Lung (tissue), 12 donors: ENCODE data around the gene EIF3L. TPM values are rescaled to one million over a fixed set of nuclear protein-coding genes. Genes with fewer than 3 reads are reported as not detected.

Experiments used
- ATAC-seq: fragments of 200-7000 bp; cut with Tn5 transposase; one replicate; pipeline ENCODE4 v1.9.1; 2020; ENCODE audit warnings: moderate number of reproducible peaks; ENCODE audit not compliant: insufficient read depth, low FRiP score
- DNase-seq, 3 donors: peaks; one replicate each; pipeline ENCODE4 v3.0.0-alpha.2; 2013 to 2017
- H3K27ac ChIP-seq, 2 donors: one replicate each; pipeline ENCODE4 v1.5.1; 2013; ENCODE audit warnings: mild to moderate bottlenecking in 2 of 2, moderate library complexity in 2 of 2, control low read depth in 1 of 2, inconsistent platforms in 1 of 2, low read depth in 1 of 2, low read length in 1 of 2
- H3K27me3 ChIP-seq, 3 donors: one replicate each; pipeline ENCODE4 v1.5.1; 2013; ENCODE audit warnings: low read length in 2 of 3; ENCODE audit not compliant: control insufficient read depth in 3 of 3, insufficient read depth in 3 of 3
- H3K36me3 ChIP-seq, 4 donors: one replicate each; pipeline ENCODE4 v1.5.1; 2013; ENCODE audit warnings: low read length in 4 of 4, mild to moderate bottlenecking in 1 of 4, moderate library complexity in 1 of 4; ENCODE audit not compliant: control insufficient read depth in 4 of 4, insufficient read depth in 4 of 4
- H3K4me1 ChIP-seq, 5 donors: one replicate each; pipeline ENCODE4 v1.5.1; 2013; ENCODE audit warnings: low read length in 5 of 5, mild to moderate bottlenecking in 2 of 5, moderate library complexity in 1 of 5; ENCODE audit not compliant: control insufficient read depth in 5 of 5, insufficient read depth in 5 of 5
- H3K4me3 ChIP-seq: one replicate; pipeline ENCODE4 v1.5.1; 2013; ENCODE audit warnings: mild to moderate bottlenecking, control low read depth, moderate library complexity
- H3K9ac ChIP-seq, 2 donors: one replicate each; pipeline ENCODE4 v1.5.1; 2013; ENCODE audit warnings: low read length in 2 of 2, control low read depth in 1 of 2; ENCODE audit not compliant: insufficient read depth in 1 of 2
- H3K9me3 ChIP-seq, 4 donors: one replicate each; pipeline ENCODE4 v1.5.1; 2013; ENCODE audit warnings: low read length in 3 of 4, mild to moderate bottlenecking in 1 of 4, moderate library complexity in 1 of 4; ENCODE audit not compliant: control insufficient read depth in 4 of 4, insufficient read depth in 3 of 4
- WGBS, 2 donors: extraction: QIAGEN DNeasy Blood & Tissue Kit; methylation state at CpG; one replicate each; pipeline ENCODE4 v1.1.7; 2013; 5-methylcytosine and 5-hydroxymethylcytosine counted together
- polyA plus RNA-seq, 2 donors: library from polyadenylated mRNA; stranded (reverse); fragments of 200-250 nt; gene quantifications; one replicate each; pipeline ENCODE4 v1.2.1, GENCODE V29; 2013
- total RNA-seq, 2 donors: library from RNA; depleted of rRNA in 1 of 2; stranded (reverse); fragments of >200 nt in 1 of 2; gene quantifications; one replicate each; pipeline ENCODE4 v1.2.1, GENCODE V29; 2014 to 2021
- TF ChIP-seq, protein P1 (sequence below): IDR thresholded peaks from 2 replicates; pipeline ENCODE4 v1.5.1; 2012; ENCODE audit warnings: mild to moderate bottlenecking; ENCODE audit errors: control extremely low read depth, extremely low read depth
- donor health status: control.
- donor health status: control.
- donor health status: Bipolar disorder and iron deficiency.
- donor health status: healthy.
- donor health status: DM: yes; HTN: yes; CAD: no.

Gene EIF3L
- total and polyA plus RNA-seq, 4 donors = 175 to 420 (median 252) TPM

DNA sequence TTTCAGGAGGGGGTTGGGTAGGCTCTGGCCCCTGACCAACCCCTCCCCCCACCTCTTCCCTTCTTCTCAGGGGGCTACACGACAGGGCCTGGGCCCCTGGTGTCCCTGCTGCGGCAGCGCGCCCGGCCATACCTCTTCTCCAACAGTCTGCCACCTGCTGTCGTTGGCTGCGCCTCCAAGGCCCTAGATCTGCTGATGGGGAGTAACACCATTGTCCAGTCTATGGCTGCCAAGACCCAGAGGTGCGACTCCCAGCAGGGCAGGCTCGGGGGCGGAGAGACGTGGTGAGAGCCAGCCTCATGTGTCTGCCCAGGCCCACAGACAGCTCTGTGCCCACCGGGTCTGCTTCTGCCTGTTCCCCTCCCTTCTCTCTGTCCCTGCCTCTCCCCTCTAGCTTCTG is 33.6 kb upstream of the EIF3L start:
- no peaks in the 10 kb centered on the region for H3K9me3 ChIP-seq
- no peak overlapping the region for H3K9ac ChIP-seq
- WGBS, 2 donors = 92 to 94% methylated on average over 12 of the region's 12 CpGs
- H3K36me3 ChIP-seq = peaks cover 0 to 8% (median 1%) of the 10 kb centered on the region in 4 donors
- no peak for DNase-seq
- no peak overlapping the region for H3K27ac ChIP-seq
- H3K4me3 ChIP-seq = no peak overlapping the region
- no peak for ATAC-seq
- peaks cover 0 to 17% (median 11%) of the 10 kb centered on the region in 5 donors for H3K4me1 ChIP-seq
- H3K27me3 ChIP-seq = peaks cover 0 to 18% (median 16%) of the 10 kb centered on the region in 3 donors
- TF ChIP-seq, protein P1, sequence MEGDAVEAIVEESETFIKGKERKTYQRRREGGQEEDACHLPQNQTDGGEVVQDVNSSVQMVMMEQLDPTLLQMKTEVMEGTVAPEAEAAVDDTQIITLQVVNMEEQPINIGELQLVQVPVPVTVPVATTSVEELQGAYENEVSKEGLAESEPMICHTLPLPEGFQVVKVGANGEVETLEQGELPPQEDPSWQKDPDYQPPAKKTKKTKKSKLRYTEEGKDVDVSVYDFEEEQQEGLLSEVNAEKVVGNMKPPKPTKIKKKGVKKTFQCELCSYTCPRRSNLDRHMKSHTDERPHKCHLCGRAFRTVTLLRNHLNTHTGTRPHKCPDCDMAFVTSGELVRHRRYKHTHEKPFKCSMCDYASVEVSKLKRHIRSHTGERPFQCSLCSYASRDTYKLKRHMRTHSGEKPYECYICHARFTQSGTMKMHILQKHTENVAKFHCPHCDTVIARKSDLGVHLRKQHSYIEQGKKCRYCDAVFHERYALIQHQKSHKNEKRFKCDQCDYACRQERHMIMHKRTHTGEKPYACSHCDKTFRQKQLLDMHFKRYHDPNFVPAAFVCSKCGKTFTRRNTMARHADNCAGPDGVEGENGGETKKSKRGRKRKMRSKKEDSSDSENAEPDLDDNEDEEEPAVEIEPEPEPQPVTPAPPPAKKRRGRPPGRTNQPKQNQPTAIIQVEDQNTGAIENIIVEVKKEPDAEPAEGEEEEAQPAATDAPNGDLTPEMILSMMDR = no peak

DNA sequence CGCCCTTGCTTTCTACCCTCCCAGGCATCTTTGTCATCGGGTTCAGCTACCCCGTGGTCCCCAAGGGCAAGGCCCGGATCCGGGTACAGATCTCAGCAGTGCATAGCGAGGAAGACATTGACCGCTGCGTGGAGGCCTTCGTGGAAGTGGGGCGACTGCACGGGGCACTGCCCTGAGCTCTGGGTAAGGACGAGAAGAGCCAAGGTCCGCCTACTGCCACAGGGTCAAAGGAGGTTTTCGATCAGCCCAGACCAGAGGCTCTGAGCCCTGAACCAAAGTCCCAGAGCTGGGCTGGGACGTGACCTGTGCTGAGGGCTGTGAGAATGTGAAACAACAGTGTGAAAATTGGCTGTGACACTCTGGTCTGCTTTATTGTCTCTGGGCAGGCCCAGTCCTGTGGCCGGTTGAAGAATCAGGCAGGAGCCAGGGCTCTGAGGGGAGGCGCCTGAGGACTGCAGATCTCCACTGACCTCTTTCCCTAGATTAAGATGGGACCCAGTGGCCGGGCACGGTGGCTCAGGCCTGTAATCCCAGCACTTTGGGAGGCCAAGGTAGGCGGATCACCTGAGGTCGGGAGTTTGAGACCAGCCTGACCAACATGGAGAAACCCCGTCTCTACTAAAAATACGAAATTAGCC is 32.6 kb upstream of the EIF3L start:
- H3K9ac ChIP-seq = no peak overlapping the region
- H3K27me3 ChIP-seq = peaks cover 0 to 23% (median 23%) of the 10 kb centered on the region in 3 donors
- no peak overlapping the region for H3K27ac ChIP-seq
- TF ChIP-seq, protein P1 = no peak
- DNase-seq (no peak), ATAC-seq (no peak)
- no peaks in the 10 kb centered on the region for H3K9me3 ChIP-seq
- 95 to 98% methylated on average over 20 to 23 of the region's 23 CpGs for WGBS, 2 donors
- H3K4me3 ChIP-seq = no peak overlapping the region
- H3K36me3 ChIP-seq = peaks cover 0 to 8% (median 1%) of the 10 kb centered on the region in 4 donors
- H3K4me1 ChIP-seq = peaks cover 0 to 17% (median 11%) of the 10 kb centered on the region in 5 donors

DNA sequence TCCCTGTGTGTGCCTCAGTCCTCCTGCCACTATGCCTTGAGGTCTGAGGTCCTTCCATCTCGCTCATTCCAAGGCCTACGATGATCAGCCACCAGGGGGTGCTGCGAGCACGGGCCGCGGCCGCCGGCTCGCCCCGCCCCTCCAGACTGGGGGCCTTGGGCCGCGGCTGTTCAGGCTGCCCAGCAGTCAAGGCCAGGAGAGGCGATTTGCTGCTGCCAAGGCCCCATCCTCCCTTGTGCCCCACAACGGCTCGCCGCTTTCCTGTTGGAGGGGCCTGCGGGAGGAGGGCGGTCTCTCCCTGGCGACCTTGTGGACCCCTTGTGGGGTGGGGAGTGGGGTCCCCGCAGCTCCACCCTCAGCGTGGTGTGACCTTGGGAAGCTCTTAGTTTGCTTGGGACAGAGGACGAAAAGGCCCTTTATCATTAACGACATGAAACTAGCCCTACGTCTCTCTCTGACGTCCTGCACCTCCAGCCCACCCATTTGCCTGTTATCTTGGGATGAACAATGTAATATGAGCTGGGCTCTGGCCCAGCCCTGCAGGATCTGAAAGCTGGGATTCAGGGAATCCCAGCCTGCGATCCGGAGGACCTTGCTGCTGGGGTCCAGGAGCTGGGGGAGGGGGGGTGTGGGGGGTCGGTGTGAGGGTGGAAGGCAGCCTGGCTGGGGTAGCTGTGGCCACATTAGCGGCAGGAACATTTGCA is 31.4 kb upstream of the EIF3L start:
- whole genome bisulfite sequencing, 2 donors = 4 to 8% methylated on average over 22 to 29 of the region's 29 CpGs
- H3K9ac ChIP-seq = peak overlapping the region in 1 of 2 donors; percentile 47

More for the DNA sequence above, 31.4 kb upstream of the EIF3L start:
- Histone ChIP-seq H3K4me1 (peaks cover 0 to 17% (median 11%) of the 10 kb centered on the region in 5 donors), H3K9me3 (no peaks in the 10 kb centered on the region), H3K4me3 (peak overlapping the region; percentile 23), H3K36me3 (peaks cover 0 to 6% (median 1%) of the 10 kb centered on the region in 4 donors), H3K27me3 (peaks cover 4 to 35% (median 35%) of the 10 kb centered on the region in 3 donors), H3K27ac (no peak overlapping the region)
- ATAC-seq = peak; percentile 92
- TF ChIP-seq, protein P1 = peak; percentile 98
- peak; percentile 82 to 90 (median 88) for DNase-seq
